Panc1 (cell line): ENCODE measurements around the gene GAL3ST3. TPM values are rescaled to one million over a fixed set of nuclear protein-coding genes. Genes with fewer than 3 reads are reported as not detected.

Experiments
- ATAC-seq: fragments of 200-7000 bp; cut with Tn5 transposase; 2 replicates; pipeline ENCODE4 v1.9.1; 2020; ENCODE audit warnings: mild to moderate bottlenecking, moderate library complexity
- BruUV-seq: library from RNA; stranded (reverse); fragments of 400-500 nt; replicated peaks from 2 replicates; lab custom pipeline; 2021; lab: Mats Ljungman, UMichigan
- CTCF ChIA-PET: fragments of 300-600 bp; sonication (Branson Sonifier 250); formaldehyde crosslinking; loops from one replicate; lab custom pipeline; 2022; ENCODE audit warnings: antibody characterized with exemption; lab: Charles Lee
- POLR2A ChIA-PET: fragments of 300-600 bp; sonication (Branson Sonifier 250); formaldehyde crosslinking; loops from one replicate; lab custom pipeline; 2022; ENCODE audit warnings: antibody characterized with exemption; lab: Charles Lee
- DNase-seq: peaks from one replicate; pipeline ENCODE4 v3.0.0-alpha.2; 2010; ENCODE audit warnings: low read depth, low spot score
- H3K27ac ChIP-seq: 2 replicates; pipeline ENCODE4 v1.5.1; 2011; ENCODE audit warnings: mild to moderate bottlenecking, low read length, inconsistent platforms
- H3K27me3 ChIP-seq: fragments of 200-500 bp; sonication (Bioruptor generic); 2 replicates; pipeline ENCODE4 v1.6.0; 2014; ENCODE audit warnings: low read length, inconsistent platforms; ENCODE audit not compliant: control insufficient read depth, insufficient read depth
- H3K36me3 ChIP-seq: fragments of 200-500 bp; sonication (Bioruptor generic); 2 replicates; pipeline ENCODE4 v1.5.1; 2014; ENCODE audit warnings: inconsistent platforms, mild to moderate bottlenecking, low read length, moderate library complexity; ENCODE audit not compliant: control insufficient read depth, insufficient read depth
- H3K4me1 ChIP-seq: 2 replicates; pipeline ENCODE4 v1.5.1; 2011; ENCODE audit warnings: inconsistent platforms, mild to moderate bottlenecking, low read length, moderate library complexity; ENCODE audit not compliant: control insufficient read depth, insufficient read depth
- H3K4me3 ChIP-seq, 2 experiments: 2 replicates each; pipeline ENCODE4 v1.5.1; 2011 to 2012; ENCODE audit warnings: low read depth in 2 of 2, low read length in 2 of 2, mild to moderate bottlenecking in 2 of 2, inconsistent platforms in 1 of 2, moderate library complexity in 1 of 2
- H3K9me3 ChIP-seq: fragments of 200-500 bp; sonication (Bioruptor generic); 2 replicates; pipeline ENCODE4 v1.5.1; 2014; ENCODE audit warnings: low read depth, mild to moderate bottlenecking, inconsistent platforms, low read length, moderate library complexity; ENCODE audit not compliant: control insufficient read depth, insufficient read depth
- POLR2AphosphoS5 ChIP-seq: IDR thresholded peaks from 2 replicates; pipeline ENCODE4 v1.6.1; 2012; ENCODE audit warnings: mild to moderate bottlenecking, low read depth, low read length, moderate library complexity
- SIN3A ChIP-seq: IDR thresholded peaks from 2 replicates; pipeline ENCODE4 v1.6.1; 2012; ENCODE audit warnings: low read depth, mild to moderate bottlenecking, low read length, moderate library complexity, borderline replicate concordance; ENCODE audit not compliant: insufficient read depth
- TCF7L2 ChIP-seq: IDR thresholded peaks from 2 replicates; pipeline ENCODE4 v1.6.1; 2011; ENCODE audit warnings: mild to moderate bottlenecking, low read depth, low read length, inconsistent platforms
- in situ Hi-C: cut with HindIII; loops from 2 replicates; pipeline ENCODE4 v1.10.0; 2016; ENCODE audit warnings: low sequenced_read_pairs, low pct_unique_long_range_greater_than_20kb
- intact Hi-C: fragments of 100-400 bp; cut with micrococcal nuclease; formaldehyde crosslinking; loops from one replicate; pipeline ENCODE4 v1.10.0; 2022; ENCODE audit not compliant: unreplicated experiment
- total RNA-seq: library from RNA; stranded (reverse); gene quantifications from one replicate; pipeline ENCODE4 v1.2.1, GENCODE V29; 2021; ENCODE audit not compliant: unreplicated experiment
- TF ChIP-seq, protein P1 (sequence below): fragments of 450-650 bp; IDR thresholded peaks from 2 replicates; pipeline ENCODE4 v1.5.1; 2017; ENCODE audit warnings: mild to moderate bottlenecking
- TF ChIP-seq, protein P2 (sequence below), 2 experiments: IDR thresholded peaks; 2 replicates each; pipeline ENCODE4 v1.6.1; 2011 to 2012; ENCODE audit warnings: low read depth in 2 of 2, control low read depth in 1 of 2, low read length in 1 of 2, mild to moderate bottlenecking in 1 of 2, moderate library complexity in 1 of 2; ENCODE audit not compliant: insufficient read depth in 1 of 2

The GAL3ST3 gene
- total RNA-seq, 1 experiment from 2014 or later = not detected

DNA sequence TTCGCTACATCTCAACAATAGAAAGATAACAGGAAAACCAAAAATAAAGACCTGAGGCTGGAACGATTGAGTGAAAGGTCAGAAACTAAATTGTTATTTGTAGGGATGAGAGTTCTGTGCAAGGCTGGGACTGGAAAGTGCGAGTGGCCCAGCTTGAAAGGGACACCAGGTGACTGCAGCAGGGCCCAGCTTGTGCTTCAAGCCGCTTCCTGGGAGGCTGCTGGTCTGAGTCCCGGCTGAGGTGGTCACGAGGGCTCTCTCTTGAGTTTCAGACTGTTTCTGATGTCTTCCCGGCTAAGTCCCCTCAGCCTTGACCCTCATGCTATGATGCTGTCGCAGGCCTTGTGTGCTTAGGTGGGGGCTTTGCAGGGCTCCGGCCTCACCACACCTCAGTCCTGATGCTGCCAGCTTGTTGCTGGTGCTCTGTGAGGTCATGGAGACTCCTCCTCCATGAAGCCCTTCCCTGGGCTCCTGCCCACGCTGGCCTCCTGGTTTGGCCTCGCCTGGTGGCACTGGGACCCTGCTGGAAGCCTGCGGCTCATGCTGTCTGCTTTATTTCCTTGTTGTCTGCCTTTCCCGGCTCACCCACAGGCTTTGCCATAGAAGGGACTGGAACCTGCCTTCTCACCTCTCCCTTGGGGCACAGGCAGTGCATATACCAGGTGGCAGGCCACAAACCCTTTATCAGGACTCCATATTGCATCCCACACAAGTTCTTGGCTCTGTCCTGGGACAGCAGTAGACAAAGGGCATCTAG is 42.6 kb downstream of the GAL3ST3 start:
- no TSS peak for BruUV-seq
- peaks cover 10% of the 10 kb centered on the region; the same call in 1 of the 2 replicates for H3K36me3 ChIP-seq
- DNase-seq = no peak
- peak overlapping the region; percentile 64 for H3K27ac ChIP-seq
- TF ChIP-seq, protein P1, sequence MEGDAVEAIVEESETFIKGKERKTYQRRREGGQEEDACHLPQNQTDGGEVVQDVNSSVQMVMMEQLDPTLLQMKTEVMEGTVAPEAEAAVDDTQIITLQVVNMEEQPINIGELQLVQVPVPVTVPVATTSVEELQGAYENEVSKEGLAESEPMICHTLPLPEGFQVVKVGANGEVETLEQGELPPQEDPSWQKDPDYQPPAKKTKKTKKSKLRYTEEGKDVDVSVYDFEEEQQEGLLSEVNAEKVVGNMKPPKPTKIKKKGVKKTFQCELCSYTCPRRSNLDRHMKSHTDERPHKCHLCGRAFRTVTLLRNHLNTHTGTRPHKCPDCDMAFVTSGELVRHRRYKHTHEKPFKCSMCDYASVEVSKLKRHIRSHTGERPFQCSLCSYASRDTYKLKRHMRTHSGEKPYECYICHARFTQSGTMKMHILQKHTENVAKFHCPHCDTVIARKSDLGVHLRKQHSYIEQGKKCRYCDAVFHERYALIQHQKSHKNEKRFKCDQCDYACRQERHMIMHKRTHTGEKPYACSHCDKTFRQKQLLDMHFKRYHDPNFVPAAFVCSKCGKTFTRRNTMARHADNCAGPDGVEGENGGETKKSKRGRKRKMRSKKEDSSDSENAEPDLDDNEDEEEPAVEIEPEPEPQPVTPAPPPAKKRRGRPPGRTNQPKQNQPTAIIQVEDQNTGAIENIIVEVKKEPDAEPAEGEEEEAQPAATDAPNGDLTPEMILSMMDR = no peak
- TF ChIP-seq POLR2AphosphoS5 = peak; percentile 65
- no peak for TF ChIP-seq TCF7L2
- TF ChIP-seq, protein P2, sequence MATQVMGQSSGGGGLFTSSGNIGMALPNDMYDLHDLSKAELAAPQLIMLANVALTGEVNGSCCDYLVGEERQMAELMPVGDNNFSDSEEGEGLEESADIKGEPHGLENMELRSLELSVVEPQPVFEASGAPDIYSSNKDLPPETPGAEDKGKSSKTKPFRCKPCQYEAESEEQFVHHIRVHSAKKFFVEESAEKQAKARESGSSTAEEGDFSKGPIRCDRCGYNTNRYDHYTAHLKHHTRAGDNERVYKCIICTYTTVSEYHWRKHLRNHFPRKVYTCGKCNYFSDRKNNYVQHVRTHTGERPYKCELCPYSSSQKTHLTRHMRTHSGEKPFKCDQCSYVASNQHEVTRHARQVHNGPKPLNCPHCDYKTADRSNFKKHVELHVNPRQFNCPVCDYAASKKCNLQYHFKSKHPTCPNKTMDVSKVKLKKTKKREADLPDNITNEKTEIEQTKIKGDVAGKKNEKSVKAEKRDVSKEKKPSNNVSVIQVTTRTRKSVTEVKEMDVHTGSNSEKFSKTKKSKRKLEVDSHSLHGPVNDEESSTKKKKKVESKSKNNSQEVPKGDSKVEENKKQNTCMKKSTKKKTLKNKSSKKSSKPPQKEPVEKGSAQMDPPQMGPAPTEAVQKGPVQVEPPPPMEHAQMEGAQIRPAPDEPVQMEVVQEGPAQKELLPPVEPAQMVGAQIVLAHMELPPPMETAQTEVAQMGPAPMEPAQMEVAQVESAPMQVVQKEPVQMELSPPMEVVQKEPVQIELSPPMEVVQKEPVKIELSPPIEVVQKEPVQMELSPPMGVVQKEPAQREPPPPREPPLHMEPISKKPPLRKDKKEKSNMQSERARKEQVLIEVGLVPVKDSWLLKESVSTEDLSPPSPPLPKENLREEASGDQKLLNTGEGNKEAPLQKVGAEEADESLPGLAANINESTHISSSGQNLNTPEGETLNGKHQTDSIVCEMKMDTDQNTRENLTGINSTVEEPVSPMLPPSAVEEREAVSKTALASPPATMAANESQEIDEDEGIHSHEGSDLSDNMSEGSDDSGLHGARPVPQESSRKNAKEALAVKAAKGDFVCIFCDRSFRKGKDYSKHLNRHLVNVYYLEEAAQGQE (IDR thresholded peaks at IDR 0.05; ENCODE audit: insufficient read depth in 1 of 2, low read depth in 2 of 2, low read length in 1 of 2) = no peak
- no peak for TF ChIP-seq SIN3A
- in situ Hi-C loops (no loop called here), intact Hi-C loops (no loop called here)
- H3K27me3 ChIP-seq = no peaks in the 10 kb centered on the region
- H3K4me3 ChIP-seq = no peak overlapping the region
- no peaks in the 10 kb centered on the region for H3K9me3 ChIP-seq
- ATAC-seq = peak; percentile 3; the same call in 1 of the 2 replicates
- POLR2A ChIA-PET = no interaction called here
- peaks cover 45% of the 10 kb centered on the region for H3K4me1 ChIP-seq
- CTCF ChIA-PET = interaction anchor here (0.5 kb wide), 1 partner anchor 13 kb away, joined by 3 read pairs; no protein-coding TSS in a partner anchor

DNA sequence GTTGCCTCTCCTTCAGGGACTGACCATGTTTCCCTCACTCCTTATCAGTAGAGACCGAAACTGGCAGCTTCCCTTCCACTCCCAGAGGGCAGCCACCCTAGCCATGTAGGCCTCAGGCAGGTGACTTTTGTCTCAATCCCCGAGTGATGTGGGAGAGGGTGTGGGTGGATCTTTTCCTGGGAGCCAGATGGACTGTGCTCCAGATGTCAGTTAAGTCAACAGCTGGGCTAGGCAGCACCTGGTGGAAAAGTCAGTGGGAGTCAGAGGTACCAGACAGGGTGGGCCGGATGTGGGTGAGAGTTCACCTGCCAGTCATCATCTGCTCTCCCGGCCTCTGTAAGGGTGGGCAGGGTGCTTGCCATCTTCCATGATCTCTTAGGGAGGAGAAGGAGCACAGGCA is 44.8 kb downstream of the GAL3ST3 start:
- BruUV-seq = no TSS peak
- Histone ChIP-seq H3K36me3 (peaks cover 17% of the 10 kb centered on the region), H3K27ac (0 out of 2 replicates have a peak overlapping the region, but pooled peaks have one; percentile 45), H3K4me1 (peaks cover 57% of the 10 kb centered on the region), H3K4me3 (no peak overlapping the region), H3K27me3 (no peaks in the 10 kb centered on the region), H3K9me3 (no peaks in the 10 kb centered on the region)
- POLR2A ChIA-PET = no interaction called here
- no peak for DNase-seq
- no peak for ATAC-seq
- intact Hi-C loops (no loop called here), in situ Hi-C loops (no loop called here)
- CTCF ChIA-PET = no interaction called here
- TF ChIP-seq SIN3A = no peak
- TF ChIP-seq POLR2AphosphoS5 = no peak
- TF ChIP-seq TCF7L2 = no peak
- TF ChIP-seq, protein P2 (IDR thresholded peaks at IDR 0.05; ENCODE audit: insufficient read depth in 1 of 2, low read depth in 2 of 2, low read length in 1 of 2) = no peak
- TF ChIP-seq, protein P1 = no peak
